Ishikawa (cell line): ENCODE measurements around the gene SARDH.

Experiments
- CEBPB ChIP-seq: IDR thresholded peaks from 2 replicates; pipeline ENCODE4 v1.6.1; 2012
- CREB1 ChIP-seq: IDR thresholded peaks from 2 replicates; pipeline ENCODE4 v1.6.1; 2012; ENCODE audit warnings: low read depth
- EGR1 ChIP-seq: IDR thresholded peaks from 2 replicates; pipeline ENCODE4 v1.6.1; 2012
- EP300 ChIP-seq: IDR thresholded peaks from 2 replicates; pipeline ENCODE4 v1.6.1; 2012; ENCODE audit warnings: borderline replicate concordance
- FOXM1 ChIP-seq: IDR thresholded peaks from 2 replicates; pipeline ENCODE4 v1.6.1; 2012; ENCODE audit warnings: low read depth, borderline replicate concordance
- NFIC ChIP-seq: IDR thresholded peaks from 2 replicates; pipeline ENCODE4 v1.6.1; 2012
- RAD21 ChIP-seq: IDR thresholded peaks from 2 replicates; pipeline ENCODE4 v1.6.1; 2012; ENCODE audit warnings: low read depth
- TAF1 ChIP-seq: IDR thresholded peaks from 2 replicates; pipeline ENCODE4 v1.6.1; 2012; ENCODE audit warnings: low read depth, mild to moderate bottlenecking
- TCF12 ChIP-seq: IDR thresholded peaks from 2 replicates; pipeline ENCODE4 v1.6.1; 2012; ENCODE audit warnings: low read depth
- TEAD4 ChIP-seq: IDR thresholded peaks from 2 replicates; pipeline ENCODE4 v1.6.1; 2012
- YY1 ChIP-seq: IDR thresholded peaks from 2 replicates; pipeline ENCODE4 v1.6.1; 2012; ENCODE audit warnings: low read depth
- ZBTB7A ChIP-seq: IDR thresholded peaks from 2 replicates; pipeline ENCODE4 v1.6.1; 2012; ENCODE audit warnings: low read depth
- TF ChIP-seq, protein P1 (sequence below): IDR thresholded peaks from 2 replicates; pipeline ENCODE4 v1.6.1; 2012; ENCODE audit warnings: low read depth, mild to moderate bottlenecking
- TF ChIP-seq, protein P2 (sequence below): IDR thresholded peaks from 2 replicates; pipeline ENCODE4 v1.6.1; 2012
- TF ChIP-seq, protein P3 (sequence below): IDR thresholded peaks from 2 replicates; pipeline ENCODE4 v1.6.1; 2012

SARDH gene, protein sequence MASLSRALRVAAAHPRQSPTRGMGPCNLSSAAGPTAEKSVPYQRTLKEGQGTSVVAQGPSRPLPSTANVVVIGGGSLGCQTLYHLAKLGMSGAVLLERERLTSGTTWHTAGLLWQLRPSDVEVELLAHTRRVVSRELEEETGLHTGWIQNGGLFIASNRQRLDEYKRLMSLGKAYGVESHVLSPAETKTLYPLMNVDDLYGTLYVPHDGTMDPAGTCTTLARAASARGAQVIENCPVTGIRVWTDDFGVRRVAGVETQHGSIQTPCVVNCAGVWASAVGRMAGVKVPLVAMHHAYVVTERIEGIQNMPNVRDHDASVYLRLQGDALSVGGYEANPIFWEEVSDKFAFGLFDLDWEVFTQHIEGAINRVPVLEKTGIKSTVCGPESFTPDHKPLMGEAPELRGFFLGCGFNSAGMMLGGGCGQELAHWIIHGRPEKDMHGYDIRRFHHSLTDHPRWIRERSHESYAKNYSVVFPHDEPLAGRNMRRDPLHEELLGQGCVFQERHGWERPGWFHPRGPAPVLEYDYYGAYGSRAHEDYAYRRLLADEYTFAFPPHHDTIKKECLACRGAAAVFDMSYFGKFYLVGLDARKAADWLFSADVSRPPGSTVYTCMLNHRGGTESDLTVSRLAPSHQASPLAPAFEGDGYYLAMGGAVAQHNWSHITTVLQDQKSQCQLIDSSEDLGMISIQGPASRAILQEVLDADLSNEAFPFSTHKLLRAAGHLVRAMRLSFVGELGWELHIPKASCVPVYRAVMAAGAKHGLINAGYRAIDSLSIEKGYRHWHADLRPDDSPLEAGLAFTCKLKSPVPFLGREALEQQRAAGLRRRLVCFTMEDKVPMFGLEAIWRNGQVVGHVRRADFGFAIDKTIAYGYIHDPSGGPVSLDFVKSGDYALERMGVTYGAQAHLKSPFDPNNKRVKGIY

DNA sequence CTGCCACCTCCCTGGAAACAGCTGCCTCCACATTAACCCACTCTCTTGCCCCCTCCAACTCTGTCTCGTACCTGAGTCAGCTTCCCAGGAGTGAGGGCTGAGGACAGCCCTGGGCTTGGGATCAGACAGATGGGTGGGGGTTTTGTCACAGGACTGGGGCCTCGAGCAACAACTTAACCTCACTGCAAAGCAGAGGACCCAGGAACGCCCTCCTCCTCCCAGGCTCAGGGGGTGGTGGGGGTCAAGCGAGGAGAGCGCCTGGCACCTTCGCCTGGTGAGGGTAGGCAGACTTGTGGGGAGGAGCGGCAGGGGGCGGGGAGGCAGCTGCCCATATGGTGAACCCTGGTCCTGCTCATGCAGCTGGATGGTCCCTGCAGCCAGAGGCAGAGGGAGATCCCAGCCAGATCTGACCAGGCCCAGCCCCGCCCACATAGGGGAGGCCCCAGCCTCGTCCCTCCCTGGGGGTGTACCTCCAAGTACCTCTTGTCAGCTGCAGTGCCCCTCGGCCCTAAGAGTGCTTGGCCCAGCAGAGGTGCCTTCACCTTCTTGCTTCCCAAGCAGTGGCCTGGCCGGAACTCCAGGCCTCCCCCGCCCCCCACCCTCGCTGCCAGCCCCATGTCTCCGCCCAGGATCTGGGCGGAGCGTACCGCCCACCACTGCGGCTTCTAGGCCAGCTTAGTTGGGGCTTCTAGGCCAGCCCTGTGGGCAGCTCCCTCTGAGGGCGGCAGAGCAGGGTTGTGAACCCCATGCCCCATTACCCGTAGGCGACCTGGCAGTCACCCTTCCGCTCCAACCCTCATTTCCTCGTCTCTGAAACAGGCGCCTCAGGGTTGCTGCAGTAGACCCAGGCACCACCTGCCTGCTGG is at the start of gene SARDH:
Gene SARDH (minus strand): TSS at position 579 of the 866 bp plus-strand sequence. CDS start 4,179 bp downstream, outside the sequence.
- TF ChIP-seq NFIC (no peak), TAF1 (no peak), CREB1 (no peak), EGR1 (no peak), CEBPB (no peak), YY1 (no peak)
- TF ChIP-seq, protein P1, sequence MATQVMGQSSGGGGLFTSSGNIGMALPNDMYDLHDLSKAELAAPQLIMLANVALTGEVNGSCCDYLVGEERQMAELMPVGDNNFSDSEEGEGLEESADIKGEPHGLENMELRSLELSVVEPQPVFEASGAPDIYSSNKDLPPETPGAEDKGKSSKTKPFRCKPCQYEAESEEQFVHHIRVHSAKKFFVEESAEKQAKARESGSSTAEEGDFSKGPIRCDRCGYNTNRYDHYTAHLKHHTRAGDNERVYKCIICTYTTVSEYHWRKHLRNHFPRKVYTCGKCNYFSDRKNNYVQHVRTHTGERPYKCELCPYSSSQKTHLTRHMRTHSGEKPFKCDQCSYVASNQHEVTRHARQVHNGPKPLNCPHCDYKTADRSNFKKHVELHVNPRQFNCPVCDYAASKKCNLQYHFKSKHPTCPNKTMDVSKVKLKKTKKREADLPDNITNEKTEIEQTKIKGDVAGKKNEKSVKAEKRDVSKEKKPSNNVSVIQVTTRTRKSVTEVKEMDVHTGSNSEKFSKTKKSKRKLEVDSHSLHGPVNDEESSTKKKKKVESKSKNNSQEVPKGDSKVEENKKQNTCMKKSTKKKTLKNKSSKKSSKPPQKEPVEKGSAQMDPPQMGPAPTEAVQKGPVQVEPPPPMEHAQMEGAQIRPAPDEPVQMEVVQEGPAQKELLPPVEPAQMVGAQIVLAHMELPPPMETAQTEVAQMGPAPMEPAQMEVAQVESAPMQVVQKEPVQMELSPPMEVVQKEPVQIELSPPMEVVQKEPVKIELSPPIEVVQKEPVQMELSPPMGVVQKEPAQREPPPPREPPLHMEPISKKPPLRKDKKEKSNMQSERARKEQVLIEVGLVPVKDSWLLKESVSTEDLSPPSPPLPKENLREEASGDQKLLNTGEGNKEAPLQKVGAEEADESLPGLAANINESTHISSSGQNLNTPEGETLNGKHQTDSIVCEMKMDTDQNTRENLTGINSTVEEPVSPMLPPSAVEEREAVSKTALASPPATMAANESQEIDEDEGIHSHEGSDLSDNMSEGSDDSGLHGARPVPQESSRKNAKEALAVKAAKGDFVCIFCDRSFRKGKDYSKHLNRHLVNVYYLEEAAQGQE: no peak

DNA sequence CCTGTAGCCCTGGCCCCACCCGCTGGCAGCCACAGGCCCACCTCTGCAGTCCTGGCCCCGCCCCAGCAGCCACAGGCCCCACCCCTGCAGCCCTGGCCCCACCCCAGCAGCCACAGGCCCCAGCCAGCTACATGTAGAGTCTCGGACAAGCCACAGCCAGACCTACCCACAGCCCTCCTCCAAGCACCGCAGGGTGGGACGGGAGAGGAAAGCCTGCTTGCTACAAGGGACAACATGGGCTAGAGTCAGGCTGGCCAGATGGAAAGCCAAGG is 49.5 kb upstream of the SARDH start:
- TF ChIP-seq, protein P2, sequence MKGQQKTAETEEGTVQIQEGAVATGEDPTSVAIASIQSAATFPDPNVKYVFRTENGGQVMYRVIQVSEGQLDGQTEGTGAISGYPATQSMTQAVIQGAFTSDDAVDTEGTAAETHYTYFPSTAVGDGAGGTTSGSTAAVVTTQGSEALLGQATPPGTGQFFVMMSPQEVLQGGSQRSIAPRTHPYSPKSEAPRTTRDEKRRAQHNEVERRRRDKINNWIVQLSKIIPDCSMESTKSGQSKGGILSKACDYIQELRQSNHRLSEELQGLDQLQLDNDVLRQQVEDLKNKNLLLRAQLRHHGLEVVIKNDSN: no peak
- TF ChIP-seq, protein P3, sequence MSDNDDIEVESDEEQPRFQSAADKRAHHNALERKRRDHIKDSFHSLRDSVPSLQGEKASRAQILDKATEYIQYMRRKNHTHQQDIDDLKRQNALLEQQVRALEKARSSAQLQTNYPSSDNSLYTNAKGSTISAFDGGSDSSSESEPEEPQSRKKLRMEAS: no peak
- TF ChIP-seq CREB1 (no peak), RAD21 (no peak), TAF1 (no peak), ZBTB7A (no peak), TEAD4 (no peak), CEBPB (no peak), EGR1 (no peak)
- TF ChIP-seq, protein P1: no peak

DNA sequence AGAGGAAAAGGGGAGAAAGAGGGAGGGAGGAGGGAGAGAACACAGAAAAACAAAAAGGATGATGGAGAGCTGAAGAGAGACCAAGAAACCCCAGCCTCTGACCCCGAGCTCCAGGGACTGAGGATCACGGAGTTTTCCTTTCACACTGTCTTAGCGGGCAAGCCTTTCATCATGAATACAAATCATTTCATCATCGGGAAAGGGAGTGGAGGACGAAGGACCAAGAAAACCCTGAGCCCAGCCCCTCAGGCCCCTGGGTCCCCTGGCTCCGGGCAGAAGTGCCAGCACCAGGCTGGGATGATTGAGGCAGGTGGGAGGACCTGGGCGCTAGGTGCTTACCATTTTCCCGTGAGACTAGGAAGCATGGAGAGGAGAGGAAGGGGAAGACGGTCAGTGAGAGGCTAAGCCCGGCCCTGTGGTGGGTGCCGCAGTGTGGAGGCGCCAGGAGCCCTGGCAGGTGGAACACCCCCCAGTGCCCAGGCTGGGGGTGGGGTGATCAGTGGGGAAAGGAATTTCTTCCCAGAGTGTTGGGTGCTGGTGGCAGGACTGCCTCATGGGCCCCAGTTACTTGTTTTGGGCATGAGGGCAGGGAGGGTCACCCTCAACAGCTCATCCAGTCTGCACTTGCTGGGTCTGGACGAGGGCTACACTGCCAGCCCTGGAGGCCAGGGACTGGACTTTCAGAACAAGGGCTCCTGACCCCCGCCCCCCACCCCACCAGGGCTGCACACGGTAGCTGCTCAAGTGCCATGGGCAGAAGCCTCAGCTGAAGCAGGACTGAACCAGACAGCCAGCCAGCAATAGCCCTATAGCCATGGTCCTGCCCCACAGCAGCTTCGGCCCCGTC is 49.0 kb upstream of the SARDH start:
- no peak for TF ChIP-seq NFIC
- no peak for TF ChIP-seq TCF12
- TF ChIP-seq TAF1: no peak
- TF ChIP-seq CREB1: no peak

DNA sequence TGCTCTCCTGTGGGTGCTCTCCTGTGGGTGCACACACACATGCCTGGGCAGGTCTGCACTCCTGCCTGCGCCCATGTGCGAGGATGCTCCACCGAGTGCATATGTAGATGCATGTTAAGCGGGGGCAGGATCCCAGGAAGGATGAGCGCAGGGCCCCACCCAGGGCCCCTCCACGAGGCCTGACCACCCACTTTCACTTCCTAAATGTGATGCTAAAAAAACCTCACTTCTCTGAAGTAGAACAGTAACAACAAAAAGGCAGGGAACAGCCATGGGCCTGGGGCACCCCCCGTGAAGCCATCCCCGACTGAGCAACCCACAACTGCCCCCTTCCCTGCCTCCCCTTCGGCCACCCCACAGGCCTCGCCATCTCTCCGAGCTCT is 48.2 kb upstream of the SARDH start:
- TF ChIP-seq TCF12 (no peak), EP300 (no peak)

DNA sequence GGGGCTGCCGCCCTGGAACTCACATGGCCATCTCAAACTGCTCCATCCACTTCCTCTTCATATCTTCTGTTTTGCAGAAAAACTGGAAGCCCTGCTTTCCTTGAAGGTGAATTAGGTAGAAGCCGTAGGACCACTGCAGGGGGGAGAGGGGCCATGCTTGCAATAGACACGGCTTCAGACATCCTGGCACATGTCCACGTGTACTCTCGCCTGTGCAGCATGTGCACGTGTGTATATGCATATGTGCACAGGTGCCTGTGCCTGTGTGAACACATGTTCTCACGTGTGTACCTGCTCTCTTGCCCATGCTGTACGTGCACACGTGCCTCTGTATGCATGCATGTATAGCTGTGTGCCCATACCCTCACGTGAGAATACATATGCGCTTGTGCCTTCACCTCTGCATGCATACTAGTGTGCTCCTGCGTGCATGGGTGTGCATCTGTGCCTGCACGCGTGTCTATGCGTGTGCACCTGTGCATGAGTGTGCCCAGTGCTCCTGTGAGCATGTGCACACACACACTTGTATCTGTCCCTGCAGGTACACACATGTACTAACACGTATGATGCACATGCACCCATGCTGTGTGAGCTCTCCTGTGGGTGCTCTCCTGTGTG is 47.7 kb upstream of the SARDH start:
- TF ChIP-seq RAD21 (no peak), TAF1 (no peak), CREB1 (no peak), NFIC (no peak), EP300 (no peak), YY1 (no peak), TCF12 (no peak), FOXM1 (no peak), TEAD4 (no peak), ZBTB7A (no peak), CEBPB (no peak), EGR1 (no peak)
- TF ChIP-seq, protein P1: no peak
- TF ChIP-seq, protein P2: no peak
- TF ChIP-seq, protein P3: no peak
